ENCODE results near the gene MSH5. TPM values are rescaled to one million over a fixed set of nuclear protein-coding genes. Genes with fewer than 3 reads are reported as not detected.

The MSH5 gene
- total RNA-seq, 1 experiment from 2014 or later: 43.1 TPM

- TF ChIP-seq NFATC4 (CRISPR knock-in tag; IDR thresholded peaks at IDR 0.05) (no peak), CREM (CRISPR knock-in tag; IDR thresholded peaks at IDR 0.05) (no peak), SMAD3 (CRISPR knock-in tag; IDR thresholded peaks at IDR 0.05; ENCODE audit: borderline replicate concordance) (no peak), ATF6 (CRISPR knock-in tag; IDR thresholded peaks at IDR 0.05) (no peak), TEAD1 (CRISPR knock-in tag; IDR thresholded peaks at IDR 0.05) (no peak)
These were observed 13.0 kb downstream of the MSH5 start (continued) for GRCh38 chr6:31752739-31753319.

- H3K4me3 Mint-ChIP-seq: no peak overlapping the region
- CTCF ChIA-PET: interaction anchor here (1.4 to 2.2 kb wide), 2 partner anchors 11 to 69 kb away, joined by 4 to 8 read pairs; no protein-coding TSS in a partner anchor
- peaks cover 22% of the 10 kb centered on the region for H3K36me3 Mint-ChIP-seq
- no peaks in the 10 kb centered on the region for H3K9me3 Mint-ChIP-seq
- no peaks in the 10 kb centered on the region for H3K27me3 Mint-ChIP-seq (ENCODE audit: low read depth)
- no peak overlapping the region; the same call in 1 of the 2 replicates for H3K27ac Mint-ChIP-seq
- DNase-seq (ENCODE audit: low spot score): no peak
- POLR2A ChIA-PET: no interaction called here
- H3K4me1 Mint-ChIP-seq: peaks cover 3% of the 10 kb centered on the region
- TF ChIP-seq STAT6 (CRISPR knock-in tag; conservative IDR thresholded peaks at IDR 0.05; ENCODE audit: low read depth) (no peak), ESRRA (CRISPR knock-in tag; IDR thresholded peaks at IDR 0.05; ENCODE audit: borderline replicate concordance) (no peak), ZMAT4 (CRISPR knock-in tag; IDR thresholded peaks at IDR 0.05) (no peak), ZNF512 (CRISPR knock-in tag; IDR thresholded peaks at IDR 0.05; ENCODE audit: borderline replicate concordance) (no peak), ZNF138 (CRISPR knock-in tag; conservative IDR thresholded peaks at IDR 0.05) (no peak), SP1 (CRISPR knock-in tag; conservative IDR thresholded peaks at IDR 0.05) (no peak), E2F5 (CRISPR knock-in tag; IDR thresholded peaks at IDR 0.05) (no peak), PREB (CRISPR knock-in tag; IDR thresholded peaks at IDR 0.05; ENCODE audit: borderline replicate concordance) (no peak), ZNF416 (CRISPR knock-in tag; IDR thresholded peaks at IDR 0.05) (no peak), HMGA2 (CRISPR knock-in tag; IDR thresholded peaks at IDR 0.05) (no peak), ELF4 (CRISPR knock-in tag; IDR thresholded peaks at IDR 0.05; ENCODE audit: low read depth) (no peak)
- ATAC-seq: no peak
These were observed 18.5 kb downstream of the MSH5 start for GRCh38 chr6:31758281-31758680.

All from WTC11 (cell line).